Pancreas (tissue), 10 donors: ENCODE measurements around the gene EDNRA. TPM values are rescaled to one million over a fixed set of nuclear protein-coding genes. Genes with fewer than 3 reads are reported as not detected.

Source experiments
- ATAC-seq, 4 donors: fragments of 200-7000 bp; cut with Tn5 transposase; one replicate each; pipeline versions ENCODE4 v1.8.0 to v1.9.1; 2020; ENCODE audit warnings: mild to moderate bottlenecking in 4 of 4, moderate library complexity in 4 of 4
- DNase-seq, 6 donors: peaks; one replicate each; pipeline ENCODE4 v3.0.0-alpha.2; 2020
- FAIRE-seq: peaks from 2 replicates; lab custom pipeline; 2012; peaks lifted over from hg19 to GRCh38; lab: Jason Lieb, UNC
- H3K27ac ChIP-seq, 4 donors: fragments of 200-600 bp; sonication (generic); 1 replicate in 3 of 4; 2 replicates in 1 of 4; pipeline versions ENCODE4 v1.5.0 to v1.8.0; 2020
- H3K27me3 ChIP-seq, 4 donors: fragments of 200-600 bp; one replicate each; pipeline ENCODE4 v1.8.0; 2021
- H3K36me3 ChIP-seq, 3 donors: fragments of 200-600 bp; sonication (generic) in 1 of 3; one replicate each; pipeline versions ENCODE4 v1.5.0 to v1.8.0; 2020 to 2021
- H3K4me1 ChIP-seq, 3 donors: fragments of 200-600 bp; one replicate each; pipeline ENCODE4 v1.8.0; 2021
- H3K4me3 ChIP-seq, 4 donors: fragments of 200-600 bp; sonication (generic) in 2 of 4; one replicate each; pipeline versions ENCODE4 v1.5.0 to v1.8.0; 2020 to 2021
- H3K9me3 ChIP-seq, 4 donors: fragments of 200-600 bp; one replicate each; pipeline ENCODE4 v1.8.0; 2021
- CTCF ChIP-seq, 4 donors: fragments of 200-600 bp; sonication (generic) in 3 of 4; IDR thresholded peaks; one replicate each; pipeline versions ENCODE4 v1.5.0 to v1.8.0; 2021; ENCODE audit warnings: antibody characterized with exemption in 4 of 4
- WGBS, 2 donors: extraction: QIAGEN DNeasy Blood & Tissue Kit; methylation state at CpG; one replicate each; pipeline ENCODE4 v1.1.7; 2013; 5-methylcytosine and 5-hydroxymethylcytosine counted together
- intact Hi-C, 3 donors: fragments of 100-400 bp; cut with DNase I; formaldehyde crosslinking; loops; one replicate each; pipeline versions ENCODE4 v1.11.1 to v1.14.2; 2022
- polyA plus RNA-seq, 2 donors: library from polyadenylated mRNA; stranded (reverse); fragments of 200-250 nt; gene quantifications; one replicate each; pipeline ENCODE4 v1.2.3, GENCODE V29; 2013
- total RNA-seq, 6 donors: library from RNA; stranded (reverse); fragmentation: NEBNext Ultra II Directional in 4 of 6; extraction: Animal tissue kit (Norgen Biotek cat#: 25700) in 4 of 6; gene quantifications; one replicate each; pipeline versions ENCODE4 v1.2.1 to v1.2.4, GENCODE V29; 2021 to 2023
- donor health status: healthy with polysubstance abuse.
- donor health status: DM: no; HTN: no; CAD: no; lungs with moderate emphysema.
- donor health status: DM: no; HTN: no; CAD: no.
- donor health status: control.
- donor health status: control.
- donor health status: Bipolar disorder and iron deficiency.
- donor health status: DM: yes; HTN: yes; CAD: no.
- donor health status: DM: no; HTN: no; CAD: no.
- donor health status: DM: no; HTN: no; CAD: no.
- donor health status: DM: yes; HTN: yes; CAD: no.

Gene EDNRA
- total and polyA plus RNA-seq, 8 donors = 0.23 to 4.6 (median 0.53) TPM

- Histone ChIP-seq H3K27me3 (no peaks in the 10 kb centered on the region), H3K4me3 (no peak overlapping the region), H3K36me3 (no peaks in the 10 kb centered on the region), H3K9me3 (no peaks in the 10 kb centered on the region), H3K27ac (no peak overlapping the region), H3K4me1 (no peaks in the 10 kb centered on the region)
- no peak for FAIRE-seq
- TF ChIP-seq CTCF (IDR thresholded peaks at IDR 0.05) = no peak
- 81 to 87% methylated on average over 1 of the region's 1 CpG for WGBS, 2 donors
- intact Hi-C loops = loop anchor here in 2 of 3 donors (10.0 kb wide), 2 partner anchors 409 to 419 kb away; no protein-coding TSS in a partner anchor
- ATAC-seq = no peak
- no peak for DNase-seq
Observed at GRCh38 chr4:147583876-147584275, 103.0 kb downstream of the EDNRA start.

GRCh38 chr4:147586032-147586431 is 105.1 kb downstream of the EDNRA start:
- TF ChIP-seq CTCF (IDR thresholded peaks at IDR 0.05) = no peak
- FAIRE-seq (no peak), DNase-seq (no peak), ATAC-seq (no peak)
- Histone ChIP-seq H3K4me1 (no peaks in the 10 kb centered on the region), H3K27ac (no peak overlapping the region), H3K9me3 (no peaks in the 10 kb centered on the region), H3K36me3 (no peaks in the 10 kb centered on the region), H3K27me3 (no peaks in the 10 kb centered on the region), H3K4me3 (no peak overlapping the region)
- 37 to 39% methylated on average over 3 of the region's 3 CpGs for WGBS, 2 donors
- intact Hi-C loops = loop anchor here in 2 of 3 donors (10.0 kb wide), 2 partner anchors 411 to 421 kb away; no protein-coding TSS in a partner anchor

- TF ChIP-seq CTCF (IDR thresholded peaks at IDR 0.05) = no peak
- intact Hi-C loops = loop anchor here in 2 of 3 donors (10.0 kb wide), 2 partner anchors 412 to 422 kb away; no protein-coding TSS in a partner anchor
Observed at GRCh38 chr4:147586637-147587036, 105.7 kb downstream of the EDNRA start.

GRCh38 chr4:147587041-147587440 is 106.1 kb downstream of the EDNRA start:
- Histone ChIP-seq H3K36me3 (no peaks in the 10 kb centered on the region), H3K4me1 (no peaks in the 10 kb centered on the region), H3K27me3 (no peaks in the 10 kb centered on the region), H3K4me3 (no peak overlapping the region), H3K27ac (no peak overlapping the region), H3K9me3 (no peaks in the 10 kb centered on the region)
- TF ChIP-seq CTCF (IDR thresholded peaks at IDR 0.05) = no peak
- DNase-seq (no peak), FAIRE-seq (no peak), ATAC-seq (no peak)
- intact Hi-C loops = loop anchor here in 2 of 3 donors (10.0 kb wide), 2 partner anchors 412 to 422 kb away; no protein-coding TSS in a partner anchor
- WGBS, 2 donors = 70 to 77% methylated on average over 3 of the region's 3 CpGs

More at GRCh38 chr4:147586637-147587036, 105.7 kb downstream of the EDNRA start:
- no peak for ATAC-seq
- no peak overlapping the region for H3K27ac ChIP-seq
- H3K4me1 ChIP-seq = no peaks in the 10 kb centered on the region
- H3K4me3 ChIP-seq = no peak overlapping the region
- no peak for DNase-seq
- WGBS, 2 donors = 78 to 84% methylated on average over 4 of the region's 4 CpGs
- FAIRE-seq = no peak
- H3K36me3 ChIP-seq = no peaks in the 10 kb centered on the region
- no peaks in the 10 kb centered on the region for H3K9me3 ChIP-seq
- H3K27me3 ChIP-seq = no peaks in the 10 kb centered on the region

GRCh38 chr4:147589586-147589985 is 108.7 kb downstream of the EDNRA start:
- DNase-seq = no peak
- 80 to 84% methylated on average over 1 of the region's 1 CpG for WGBS, 2 donors
- Histone ChIP-seq H3K4me1 (no peaks in the 10 kb centered on the region), H3K36me3 (no peaks in the 10 kb centered on the region), H3K9me3 (no peaks in the 10 kb centered on the region), H3K4me3 (no peak overlapping the region), H3K27ac (no peak overlapping the region), H3K27me3 (no peaks in the 10 kb centered on the region)
- intact Hi-C loops = loop anchor here in 2 of 3 donors (10.0 kb wide), 2 partner anchors 415 to 425 kb away; no protein-coding TSS in a partner anchor
- no peak for TF ChIP-seq CTCF (IDR thresholded peaks at IDR 0.05)
- no peak for FAIRE-seq
- ATAC-seq = no peak
